ENCODE data around the gene MLLT1. TPM values are rescaled to one million over a fixed set of nuclear protein-coding genes. Genes with fewer than 3 reads are reported as not detected.
A peak's percentile ranks its signal among the peaks of the same experiment; 100 is the strongest.

The MLLT1 gene
- polyA plus RNA-seq, 10 donors: 34.9 to 56.8 (median 45.0) TPM

DNA sequence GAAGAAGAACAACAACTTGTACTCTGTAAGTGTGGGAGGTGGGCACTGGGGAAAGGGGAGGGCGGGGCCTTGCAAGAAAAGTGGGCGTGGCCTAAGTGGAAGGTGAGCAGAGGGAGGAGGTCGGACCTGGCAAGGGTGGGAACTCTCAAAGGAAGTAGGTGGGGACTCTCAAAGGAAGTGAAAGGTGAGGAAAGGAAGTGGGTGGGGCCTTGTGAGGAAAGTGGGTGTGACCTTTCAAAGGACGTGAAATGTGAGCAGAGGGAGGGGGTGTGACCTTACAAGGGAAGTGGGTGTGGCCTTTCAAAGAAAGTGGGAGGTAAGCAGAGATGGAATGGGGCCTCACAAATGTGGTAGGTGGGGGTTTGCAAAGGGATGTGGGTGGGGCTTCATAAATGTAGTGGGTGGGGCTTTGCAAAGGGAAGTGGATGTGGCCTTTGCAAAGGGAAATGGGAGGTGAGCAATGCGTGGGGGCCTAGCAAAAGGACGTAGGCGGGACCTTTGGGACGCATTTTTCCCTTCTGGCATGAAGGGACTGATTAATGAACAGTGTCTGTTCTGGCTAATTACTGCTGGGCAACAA is 118.4 kb downstream of the MLLT1 start:
- DNase-seq: peak in 1 of 3 donors; percentile 4

Other genes with a start within 250 kb of the MLLT1 start
- gene RFX2, start 169.5 kb downstream of the MLLT1 start, polyA plus RNA-seq (ENCODE audit: insufficient read length in 10 of 10): 10 to 100 TPM in 1 of 10 donors, 1 to 10 TPM in 9; 5.2 to 10.9 (median 6.9) TPM
- 1 to 10 TPM in 1 of 10 donors, under 1 TPM in 9; 0.11 to 1.5 (median 0.38) TPM for gene ACSBG2, start 144.3 kb downstream of the MLLT1 start, polyA plus RNA-seq (ENCODE audit: insufficient read length in 10 of 10)
- gene ACER1, start 53.6 kb upstream of the MLLT1 start, polyA plus RNA-seq (ENCODE audit: insufficient read length in 10 of 10): under 1 TPM in 3 of 10 donors, not detected in 7; 0.08 to 0.28 (median 0.11) TPM
- 10 to 100 TPM; 50.6 to 62.3 (median 55.5) TPM for gene CLPP, start 81.6 kb upstream of the MLLT1 start, polyA plus RNA-seq (ENCODE audit: insufficient read length in 10 of 10)
- gene ALKBH7, start 92.8 kb upstream of the MLLT1 start, polyA plus RNA-seq (ENCODE audit: insufficient read length in 10 of 10): 100 to 1,000 TPM in 1 of 10 donors, 10 to 100 TPM in 9; 67.5 to 103 (median 75.4) TPM
- gene PSPN, start 96.0 kb upstream of the MLLT1 start, polyA plus RNA-seq (ENCODE audit: insufficient read length in 10 of 10): 1 to 10 TPM in 4 of 10 donors, under 1 TPM in 6; 0.69 to 1.3 (median 0.94) TPM
- 10 to 100 TPM; 39.2 to 77.9 (median 54.0) TPM for gene GTF2F1, start 113.2 kb upstream of the MLLT1 start, polyA plus RNA-seq (ENCODE audit: insufficient read length in 10 of 10)
- gene KHSRP, start 144.8 kb upstream of the MLLT1 start, polyA plus RNA-seq (ENCODE audit: insufficient read length in 10 of 10): 100 to 1,000 TPM; 153 to 254 (median 184) TPM
- gene SLC25A41, start 153.8 kb upstream of the MLLT1 start, polyA plus RNA-seq (ENCODE audit: insufficient read length in 10 of 10): 1 to 10 TPM in 1 of 10 donors, under 1 TPM in 9; 0.16 to 1.2 (median 0.30) TPM
- gene SLC25A23, start 179.8 kb upstream of the MLLT1 start, polyA plus RNA-seq (ENCODE audit: insufficient read length in 10 of 10): 10 to 100 TPM; 24.8 to 40.0 (median 31.4) TPM
- gene CRB3, start 184.3 kb upstream of the MLLT1 start, polyA plus RNA-seq (ENCODE audit: insufficient read length in 10 of 10): 1 to 10 TPM in 2 of 10 donors, under 1 TPM in 2, not detected in 6; 0.22 to 1.2 (median 0.68) TPM
- 1 to 10 TPM in 6 of 10 donors, under 1 TPM in 4; 0.39 to 4.3 (median 1.1) TPM for gene DENND1C, start 201.8 kb upstream of the MLLT1 start, polyA plus RNA-seq (ENCODE audit: insufficient read length in 10 of 10)
- 1 to 10 TPM in 4 of 10 donors, under 1 TPM in 6; 0.16 to 1.8 (median 0.76) TPM for gene TUBB4A, start 222.3 kb upstream of the MLLT1 start, polyA plus RNA-seq (ENCODE audit: insufficient read length in 10 of 10)

Measured in muscle of back (tissue), 11 donors.